Renal pelvis (tissue), 4 donors: Measurements from ENCODE around the gene KIF21B. TPM values are rescaled to one million over a fixed set of nuclear protein-coding genes. Genes with fewer than 3 reads are reported as not detected.

Experiments used
- DNase-seq: peaks from one replicate; pipeline ENCODE4 v3.0.0-alpha.2; 2013
- polyA plus RNA-seq, 3 donors: library from polyadenylated mRNA; unstranded; fragments of 120-200 nt; gene quantifications; one replicate each; pipeline ENCODE4 v1.2.1, GENCODE V29; 2013; ENCODE audit not compliant: insufficient read length in 3 of 3

Gene KIF21B
- polyA plus RNA-seq, 3 donors = 2.4 to 3.2 (median 2.9) TPM

GRCh38 chr1:201049248-201049831 lies 25.8 kb upstream of the KIF21B start:
- DNase-seq = no peak

- DNase-seq = no peak
These were observed 25.0 kb upstream of the KIF21B start for GRCh38 chr1:201048521-201048920.

GRCh38 chr1:201044119-201044518 lies 20.6 kb upstream of the KIF21B start:
- DNase-seq = no peak

GRCh38 chr1:201042779-201043461 lies 19.4 kb upstream of the KIF21B start:
- DNase-seq = peak; percentile 64

- DNase-seq = no peak
These were observed 17.5 kb upstream of the KIF21B start for GRCh38 chr1:201041011-201041410.

GRCh38 chr1:201039876-201040275 lies 16.4 kb upstream of the KIF21B start:
- no peak for DNase-seq

- no peak for DNase-seq
These were observed 15.9 kb upstream of the KIF21B start for GRCh38 chr1:201039418-201039817.

- no peak for DNase-seq
These were observed 14.8 kb upstream of the KIF21B start for GRCh38 chr1:201038186-201038876.

- no peak for DNase-seq
These were observed 12.8 kb upstream of the KIF21B start for GRCh38 chr1:201036188-201036842.

GRCh38 chr1:201034671-201035070 lies 11.2 kb upstream of the KIF21B start:
- no peak for DNase-seq

- no peak for DNase-seq
These were observed 8.9 kb upstream of the KIF21B start for GRCh38 chr1:201032408-201032807.

GRCh38 chr1:201028461-201028889 lies 5.0 kb upstream of the KIF21B start:
- no peak for DNase-seq

GRCh38 chr1:201026836-201027235 lies 3.3 kb upstream of the KIF21B start:
- no peak for DNase-seq

- DNase-seq = no peak
These were observed 2.7 kb upstream of the KIF21B start for GRCh38 chr1:201026234-201026633.

GRCh38 chr1:201025571-201026002 lies 2.1 kb upstream of the KIF21B start:
- no peak for DNase-seq

- DNase-seq = no peak
These were observed 1.1 kb upstream of the KIF21B start for GRCh38 chr1:201024625-201024998.

GRCh38 chr1:201023920-201024624 lies 558 bp upstream of the KIF21B start:
- no peak for DNase-seq

GRCh38 chr1:201022820-201023516 lies 546 bp downstream of the KIF21B start:
- no peak for DNase-seq

- DNase-seq = no peak
These were observed 1.1 kb downstream of the KIF21B start for GRCh38 chr1:201022493-201022819.

GRCh38 chr1:201021630-201022492 lies 1.7 kb downstream of the KIF21B start:
- DNase-seq = no peak
